ENCODE data around the gene TBCB.
"Not testable (repeated sequence)": the region's sequence is repeated elsewhere in the genome, so short reads cannot be mapped to it uniquely, and the experiment has no call there.

TBCB gene

GRCh38 chr19:36173846-36174245 lies 58.6 kb downstream of the TBCB start:
- DNase-seq (ENCODE audit: low read depth): not testable (repeated sequence)
